ENCODE measurements around the gene EPAS1.

EPAS1 gene

GRCh38 chr2:46416280-46416679, 119.1 kb downstream of the EPAS1 start:
- no peak for TF ChIP-seq CTCF (IDR thresholded peaks at IDR 0.05; ENCODE audit: low read depth, low read length)
- Histone ChIP-seq H3K36me3 (no peaks in the 10 kb centered on the region), H3K9me3 (no peaks in the 10 kb centered on the region), H3K4me1 (no peaks in the 10 kb centered on the region), H3K27me3 (no peaks in the 10 kb centered on the region), H3K4me3 (ENCODE audit: low read depth, low read length) (no peak overlapping the region)
- DNase-seq, result no peak

GRCh38 chr2:46416739-46417403, 119.7 kb downstream of the EPAS1 start:
- Histone ChIP-seq H3K9me3 (no peaks in the 10 kb centered on the region), H3K27me3 (no peaks in the 10 kb centered on the region), H3K36me3 (no peaks in the 10 kb centered on the region), H3K4me3 (ENCODE audit: low read depth, low read length) (no peak overlapping the region), H3K4me1 (no peaks in the 10 kb centered on the region)
- no peak for TF ChIP-seq CTCF (IDR thresholded peaks at IDR 0.05; ENCODE audit: low read depth, low read length)
- DNase-seq, result no peak

- no peaks in the 10 kb centered on the region for H3K27me3 ChIP-seq
- H3K36me3 ChIP-seq, result no peaks in the 10 kb centered on the region
- H3K4me1 ChIP-seq, result no peaks in the 10 kb centered on the region
- no peak for TF ChIP-seq CTCF (IDR thresholded peaks at IDR 0.05; ENCODE audit: low read depth, low read length)
- no peak overlapping the region for H3K4me3 ChIP-seq (ENCODE audit: low read depth, low read length)
- no peak for DNase-seq
- H3K9me3 ChIP-seq, result no peaks in the 10 kb centered on the region
These were observed 123.7 kb downstream of the EPAS1 start for GRCh38 chr2:46420945-46421344.

GRCh38 chr2:46421361-46421760, 124.2 kb downstream of the EPAS1 start:
- H3K4me1 ChIP-seq, result no peaks in the 10 kb centered on the region
- H3K36me3 ChIP-seq, result no peaks in the 10 kb centered on the region
- H3K27me3 ChIP-seq, result no peaks in the 10 kb centered on the region
- no peak for DNase-seq
- no peaks in the 10 kb centered on the region for H3K9me3 ChIP-seq
- TF ChIP-seq CTCF (IDR thresholded peaks at IDR 0.05; ENCODE audit: low read depth, low read length), result no peak
- H3K4me3 ChIP-seq (ENCODE audit: low read depth, low read length), result no peak overlapping the region

- Histone ChIP-seq H3K36me3 (no peaks in the 10 kb centered on the region), H3K9me3 (no peaks in the 10 kb centered on the region), H3K4me1 (no peaks in the 10 kb centered on the region), H3K27me3 (no peaks in the 10 kb centered on the region), H3K4me3 (ENCODE audit: low read depth, low read length) (no peak overlapping the region)
- DNase-seq, result no peak
- TF ChIP-seq CTCF (IDR thresholded peaks at IDR 0.05; ENCODE audit: low read depth, low read length), result no peak
These were observed 125.6 kb downstream of the EPAS1 start for GRCh38 chr2:46422717-46423394.

GRCh38 chr2:46424937-46425336, 127.7 kb downstream of the EPAS1 start:
- no peak for DNase-seq
- no peaks in the 10 kb centered on the region for H3K4me1 ChIP-seq
- no peaks in the 10 kb centered on the region for H3K36me3 ChIP-seq
- H3K9me3 ChIP-seq, result no peaks in the 10 kb centered on the region
- no peaks in the 10 kb centered on the region for H3K27me3 ChIP-seq
- no peak overlapping the region for H3K4me3 ChIP-seq (ENCODE audit: low read depth, low read length)
- no peak for TF ChIP-seq CTCF (IDR thresholded peaks at IDR 0.05; ENCODE audit: low read depth, low read length)
